Measurements from ENCODE around the gene TAP2. TPM values are rescaled to one million over a fixed set of nuclear protein-coding genes. Genes with fewer than 3 reads are reported as not detected.
"Not testable (repeated sequence)": the region's sequence is repeated elsewhere in the genome, so short reads cannot be mapped to it uniquely, and the experiment has no call there.

The TAP2 gene
- total and polyA plus RNA-seq, 2 donors (not counting 1 experiment from before 2014, with no cell fraction given), result 66.1 to 126 TPM

- no peak overlapping the region for H3K27ac ChIP-seq (ENCODE audit: low read length in 2 of 2)
- H3K79me2 ChIP-seq (ENCODE audit: control insufficient read depth, insufficient read depth, low read length), result peaks cover 51% of the 10 kb centered on the region
- DNase-seq (no peak), ATAC-seq (ENCODE audit: low read depth) (no peak)
- H3K4me3 ChIP-seq (ENCODE audit: control extremely low read depth in 1 of 5, extremely low read depth in 1 of 5, insufficient read depth in 1 of 5, low read depth in 2 of 5, low read length in 4 of 5), result no peak overlapping the region
- POLR2A ChIA-PET, result no interaction called here
- peaks cover 0 to 5% (median 4%) of the 10 kb centered on the region in 3 donors for H3K9me3 ChIP-seq (ENCODE audit: control extremely low read depth in 1 of 3, control insufficient read depth in 2 of 3, insufficient read depth in 1 of 3, low read length in 2 of 3)
- no peak overlapping the region for H3K4me2 ChIP-seq (replicated peaks; ENCODE audit: low read depth, low read length, poor library complexity, severe bottlenecking)
- CTCF ChIA-PET, result interaction anchor here (1.2 to 2.7 kb wide), 5 partner anchors 23 to 396 kb away, joined by 3 to 9 read pairs (median 6); partner anchors contain the start of gene TAP2
- intact Hi-C loops (cut with micrococcal nuclease), result no loop called here
- Mint-ChIP-seq H3K4me3 (no peak overlapping the region), H3K27ac (peak overlapping the region; percentile 10), H3K9me3 (ENCODE audit: insufficient read depth) (peaks cover 3% of the 10 kb centered on the region), H3K27me3 (no peaks in the 10 kb centered on the region), H3K4me1 (peaks cover 55% of the 10 kb centered on the region)
- WGBS (ENCODE audit: insufficient coverage), result no CpG with 5 or more reads among the region's 1 CpG
- H3K27me3 ChIP-seq (replicated peaks in 1 of 4; ENCODE audit: control extremely low read depth in 1 of 4, control insufficient read depth in 3 of 4, insufficient read depth in 4 of 4, low read length in 3 of 4), result no peaks in the 10 kb centered on the region
- no peak overlapping the region for H2AFZ ChIP-seq (ENCODE audit: insufficient read depth, low read depth, low read length, poor library complexity, severe bottlenecking)
- peaks cover 17% of the 10 kb centered on the region for H4K20me1 ChIP-seq (ENCODE audit: control insufficient read depth, insufficient read depth, low read length, poor library complexity, severe bottlenecking)
- H3K9ac ChIP-seq (ENCODE audit: low read length), result no peak overlapping the region
- peaks cover 18 to 31% of the 10 kb centered on the region in 2 donors for H3K4me1 ChIP-seq (ENCODE audit: control insufficient read depth in 2 of 2, insufficient read depth in 2 of 2, low read length in 2 of 2)
- TF ChIP-seq, protein P1, sequence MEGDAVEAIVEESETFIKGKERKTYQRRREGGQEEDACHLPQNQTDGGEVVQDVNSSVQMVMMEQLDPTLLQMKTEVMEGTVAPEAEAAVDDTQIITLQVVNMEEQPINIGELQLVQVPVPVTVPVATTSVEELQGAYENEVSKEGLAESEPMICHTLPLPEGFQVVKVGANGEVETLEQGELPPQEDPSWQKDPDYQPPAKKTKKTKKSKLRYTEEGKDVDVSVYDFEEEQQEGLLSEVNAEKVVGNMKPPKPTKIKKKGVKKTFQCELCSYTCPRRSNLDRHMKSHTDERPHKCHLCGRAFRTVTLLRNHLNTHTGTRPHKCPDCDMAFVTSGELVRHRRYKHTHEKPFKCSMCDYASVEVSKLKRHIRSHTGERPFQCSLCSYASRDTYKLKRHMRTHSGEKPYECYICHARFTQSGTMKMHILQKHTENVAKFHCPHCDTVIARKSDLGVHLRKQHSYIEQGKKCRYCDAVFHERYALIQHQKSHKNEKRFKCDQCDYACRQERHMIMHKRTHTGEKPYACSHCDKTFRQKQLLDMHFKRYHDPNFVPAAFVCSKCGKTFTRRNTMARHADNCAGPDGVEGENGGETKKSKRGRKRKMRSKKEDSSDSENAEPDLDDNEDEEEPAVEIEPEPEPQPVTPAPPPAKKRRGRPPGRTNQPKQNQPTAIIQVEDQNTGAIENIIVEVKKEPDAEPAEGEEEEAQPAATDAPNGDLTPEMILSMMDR (IDR thresholded peaks at IDR 0.05), result no peak
- TF ChIP-seq EZH2 (IDR thresholded peaks at IDR 0.05; ENCODE audit: borderline replicate concordance, insufficient read depth, low read depth, low read length, poor library complexity, severe bottlenecking), result no peak
- H3K36me3 ChIP-seq (replicated peaks in 1 of 2; ENCODE audit: control extremely low read depth in 1 of 2, control insufficient read depth in 1 of 2, extremely low read depth in 1 of 2, insufficient read depth in 2 of 2, low read length in 1 of 2), result peaks cover 14 to 56% of the 10 kb centered on the region in 2 experiments
These were observed 29.4 kb downstream of the TAP2 start for GRCh38 chr6:32809171-32809570.

DNA sequence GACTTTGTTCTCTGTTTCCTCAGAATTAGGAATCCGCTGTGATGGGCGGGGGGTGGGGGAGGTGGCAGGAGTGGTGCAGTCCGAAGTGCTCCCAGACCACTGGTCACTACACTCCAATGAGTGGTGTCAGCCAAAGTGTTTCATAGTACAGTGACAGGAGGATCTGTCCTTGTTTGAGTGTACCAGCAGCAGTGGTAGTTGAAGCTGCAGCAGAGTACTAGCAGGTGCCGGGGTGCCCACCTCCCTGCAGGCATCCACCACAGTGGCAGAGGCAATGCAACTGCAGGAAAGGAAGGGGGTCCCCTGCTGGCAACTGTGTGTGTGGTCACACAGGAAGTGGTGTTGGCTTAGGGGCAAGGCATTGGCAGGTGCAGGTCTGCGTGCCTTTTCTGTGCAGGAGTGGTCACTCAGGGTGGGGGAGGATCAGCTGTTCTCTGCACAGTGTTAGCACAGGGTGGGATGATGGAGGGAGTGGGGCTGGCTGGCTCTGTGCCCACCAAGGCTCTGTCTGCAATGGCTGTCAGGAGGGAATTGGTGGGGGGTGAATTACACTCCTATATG, 31.4 kb downstream of the TAP2 start:
- peak overlapping the region in 1 of 2 donors; percentile 36 for H3K27ac ChIP-seq (ENCODE audit: low read length in 2 of 2)
- H3K36me3 ChIP-seq (replicated peaks in 1 of 2; ENCODE audit: control extremely low read depth in 1 of 2, control insufficient read depth in 1 of 2, extremely low read depth in 1 of 2, insufficient read depth in 2 of 2, low read length in 1 of 2), result peaks cover 5 to 35% of the 10 kb centered on the region in 2 experiments
- peaks cover 0 to 10% of the 10 kb centered on the region in 2 donors for H3K4me1 ChIP-seq (ENCODE audit: control insufficient read depth in 2 of 2, insufficient read depth in 2 of 2, low read length in 2 of 2)
- POLR2A ChIA-PET, result no interaction called here
- no peak overlapping the region for H3K4me3 Mint-ChIP-seq
- WGBS (ENCODE audit: insufficient coverage), result 77% methylated on average over 4 of the region's 5 CpGs
- peaks cover 43% of the 10 kb centered on the region for H3K4me1 Mint-ChIP-seq
- H3K27me3 Mint-ChIP-seq, result no peaks in the 10 kb centered on the region
- H2AFZ ChIP-seq (ENCODE audit: insufficient read depth, low read depth, low read length, poor library complexity, severe bottlenecking), result no peak overlapping the region
- H3K9ac ChIP-seq (ENCODE audit: low read length), result no peak overlapping the region
- peaks cover 0 to 6% (median 5%) of the 10 kb centered on the region in 3 donors for H3K9me3 ChIP-seq (ENCODE audit: control extremely low read depth in 1 of 3, control insufficient read depth in 2 of 3, insufficient read depth in 1 of 3, low read length in 2 of 3)
- DNase-seq, result no peak
- peaks cover 11% of the 10 kb centered on the region for H3K9me3 Mint-ChIP-seq (ENCODE audit: insufficient read depth)
- no peak overlapping the region for H3K4me2 ChIP-seq (replicated peaks; ENCODE audit: low read depth, low read length, poor library complexity, severe bottlenecking)
- no peaks in the 10 kb centered on the region for H3K27me3 ChIP-seq (replicated peaks in 1 of 4; ENCODE audit: control extremely low read depth in 1 of 4, control insufficient read depth in 3 of 4, insufficient read depth in 4 of 4, low read length in 3 of 4)
- intact Hi-C loops (cut with micrococcal nuclease), result no loop called here
- peaks cover 30% of the 10 kb centered on the region for H3K79me2 ChIP-seq (ENCODE audit: control insufficient read depth, insufficient read depth, low read length)
- TF ChIP-seq EZH2 (IDR thresholded peaks at IDR 0.05; ENCODE audit: borderline replicate concordance, insufficient read depth, low read depth, low read length, poor library complexity, severe bottlenecking), result no peak
- TF ChIP-seq, protein P1 (IDR thresholded peaks at IDR 0.05), result no peak
- no peaks in the 10 kb centered on the region for H4K20me1 ChIP-seq (ENCODE audit: control insufficient read depth, insufficient read depth, low read length, poor library complexity, severe bottlenecking)
- no peak overlapping the region for H3K4me3 ChIP-seq (ENCODE audit: control extremely low read depth in 1 of 5, extremely low read depth in 1 of 5, insufficient read depth in 1 of 5, low read depth in 2 of 5, low read length in 4 of 5)
- CTCF ChIA-PET, result interaction anchor here (1.1 to 2.7 kb wide), 3 partner anchors 10 to 31 kb away, joined by 4 to 9 read pairs (median 7); partner anchors contain the start of gene TAP2
- H3K27ac Mint-ChIP-seq, result peak overlapping the region; percentile 82
- peak; percentile 24 for ATAC-seq (ENCODE audit: low read depth)

DNA sequence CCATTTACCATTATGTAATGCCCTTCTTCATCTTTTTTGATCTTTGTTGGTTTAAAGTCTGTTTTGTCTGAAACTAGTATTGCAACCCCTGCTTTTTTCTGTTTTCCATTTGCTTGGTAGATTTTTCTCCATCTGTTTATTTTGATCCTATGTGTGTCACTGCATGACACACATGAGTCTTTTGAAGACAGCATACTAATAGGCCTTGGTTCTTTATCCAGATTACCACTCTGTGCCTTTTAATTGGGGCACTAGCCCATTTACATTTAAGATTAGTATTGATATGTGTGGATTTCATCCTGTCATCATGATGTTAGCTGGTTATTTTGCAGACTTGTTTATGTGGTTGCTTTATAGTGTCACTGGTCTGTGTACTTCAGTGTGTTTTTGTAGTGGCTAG, 33.1 kb downstream of the TAP2 start:
- H3K9me3 ChIP-seq (ENCODE audit: control extremely low read depth in 1 of 3, control insufficient read depth in 2 of 3, insufficient read depth in 1 of 3, low read length in 2 of 3); intact Hi-C loops (cut with micrococcal nuclease); ATAC-seq (ENCODE audit: low read depth); H3K9ac ChIP-seq (ENCODE audit: low read length); H3K27me3 Mint-ChIP-seq; DNase-seq; H3K27me3 ChIP-seq (replicated peaks in 1 of 4; ENCODE audit: control extremely low read depth in 1 of 4, control insufficient read depth in 3 of 4, insufficient read depth in 4 of 4, low read length in 3 of 4); H3K4me3 ChIP-seq (ENCODE audit: control extremely low read depth in 1 of 5, extremely low read depth in 1 of 5, insufficient read depth in 1 of 5, low read depth in 2 of 5, low read length in 4 of 5); H3K4me3 Mint-ChIP-seq; H2AFZ ChIP-seq (ENCODE audit: insufficient read depth, low read depth, low read length, poor library complexity, severe bottlenecking); H3K27ac ChIP-seq (ENCODE audit: low read length in 2 of 2); H3K27ac Mint-ChIP-seq; H3K4me2 ChIP-seq (replicated peaks; ENCODE audit: low read depth, low read length, poor library complexity, severe bottlenecking); H3K4me1 ChIP-seq (ENCODE audit: control insufficient read depth in 2 of 2, insufficient read depth in 2 of 2, low read length in 2 of 2); H4K20me1 ChIP-seq (ENCODE audit: control insufficient read depth, insufficient read depth, low read length, poor library complexity, severe bottlenecking): not testable (repeated sequence)
- CTCF ChIA-PET, result interaction anchor here (0.8 to 1.7 kb wide), 4 partner anchors 8 to 389 kb away, joined by 3 to 7 read pairs (median 3); partner anchors contain the start of gene TAP2
- POLR2A ChIA-PET, result interaction anchor here (0.6 to 1.4 kb wide), 2 partner anchors 48 to 367 kb away, joined by 3 to 9 read pairs; partner anchors contain the start of gene TAP1
- peaks cover 5 to 27% of the 10 kb centered on the region in 2 experiments for H3K36me3 ChIP-seq (replicated peaks in 1 of 2; ENCODE audit: control extremely low read depth in 1 of 2, control insufficient read depth in 1 of 2, extremely low read depth in 1 of 2, insufficient read depth in 2 of 2, low read length in 1 of 2)
- peaks cover 11% of the 10 kb centered on the region for H3K9me3 Mint-ChIP-seq (ENCODE audit: insufficient read depth)
- H3K4me1 Mint-ChIP-seq, result peaks cover 34% of the 10 kb centered on the region
- H3K79me2 ChIP-seq (ENCODE audit: control insufficient read depth, insufficient read depth, low read length), result peaks cover 24% of the 10 kb centered on the region
